Activated naive CD4-positive, alpha-beta T cell treated with anti-CD3 and anti-CD28 coated beads, Interleukin-2, amount 50 U/mL, for 24 hours (primary cell): Measurements from ENCODE around the gene STOM.

Source experiments
- H3K27ac Mint-ChIP-seq: one replicate; pipeline ENCODE4 v1.8.0; 2021; ENCODE audit warnings: mild to moderate bottlenecking, mixed read lengths
- H3K27me3 Mint-ChIP-seq: one replicate; pipeline ENCODE4 v1.8.0; 2021; ENCODE audit warnings: mixed read lengths
- H3K36me3 Mint-ChIP-seq: one replicate; pipeline ENCODE4 v1.8.0; 2021; ENCODE audit warnings: mixed read lengths
- H3K4me1 Mint-ChIP-seq: one replicate; pipeline ENCODE4 v1.8.0; 2021; ENCODE audit warnings: mixed read lengths
- H3K4me3 Mint-ChIP-seq: one replicate; pipeline ENCODE4 v1.8.0; 2021; ENCODE audit warnings: mild to moderate bottlenecking, mixed read lengths
- H3K9me3 Mint-ChIP-seq: one replicate; pipeline ENCODE4 v1.8.0; 2021; ENCODE audit warnings: mixed read lengths

The STOM gene

DNA sequence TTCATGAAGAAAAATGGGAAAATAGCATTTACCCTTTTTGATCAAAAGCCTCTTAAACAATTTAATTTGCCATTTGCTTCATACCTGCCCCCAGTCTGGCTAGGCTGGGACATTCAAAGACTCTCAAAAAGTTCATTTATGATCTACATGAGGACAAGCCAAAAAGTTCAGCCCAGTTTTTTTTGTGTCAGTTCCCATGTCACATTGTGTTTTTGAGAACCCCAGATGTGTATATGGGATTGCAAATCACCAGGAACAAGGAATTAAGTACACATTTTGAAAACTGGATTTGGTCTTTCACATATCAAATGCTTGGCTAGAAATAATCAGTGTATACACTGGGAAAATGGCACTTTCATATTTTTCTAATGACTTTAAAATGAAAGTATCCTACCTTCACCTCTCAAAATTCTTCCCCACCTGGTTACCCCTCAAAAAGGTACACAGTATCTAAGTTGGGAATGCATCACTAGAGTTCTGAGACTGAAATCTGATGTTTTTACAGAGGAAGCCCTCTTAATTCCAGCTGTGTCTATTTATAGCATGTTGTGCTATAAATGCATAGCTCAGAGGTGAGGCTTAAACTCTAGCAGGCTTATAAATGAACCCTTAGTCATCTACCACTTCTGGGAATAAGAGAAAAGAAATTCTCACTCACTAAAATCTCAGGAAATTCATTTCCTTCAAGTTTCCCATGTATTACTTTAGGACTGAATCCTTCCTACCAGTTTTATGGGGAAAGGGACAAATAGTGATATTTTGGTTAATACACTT, 9.3 kb downstream of the STOM start:
- Mint-ChIP-seq H3K36me3 (peaks cover 2% of the 10 kb centered on the region), H3K4me1 (peaks cover 35% of the 10 kb centered on the region), H3K27me3 (no peaks in the 10 kb centered on the region), H3K27ac (no peak overlapping the region), H3K9me3 (no peaks in the 10 kb centered on the region), H3K4me3 (no peak overlapping the region)

DNA sequence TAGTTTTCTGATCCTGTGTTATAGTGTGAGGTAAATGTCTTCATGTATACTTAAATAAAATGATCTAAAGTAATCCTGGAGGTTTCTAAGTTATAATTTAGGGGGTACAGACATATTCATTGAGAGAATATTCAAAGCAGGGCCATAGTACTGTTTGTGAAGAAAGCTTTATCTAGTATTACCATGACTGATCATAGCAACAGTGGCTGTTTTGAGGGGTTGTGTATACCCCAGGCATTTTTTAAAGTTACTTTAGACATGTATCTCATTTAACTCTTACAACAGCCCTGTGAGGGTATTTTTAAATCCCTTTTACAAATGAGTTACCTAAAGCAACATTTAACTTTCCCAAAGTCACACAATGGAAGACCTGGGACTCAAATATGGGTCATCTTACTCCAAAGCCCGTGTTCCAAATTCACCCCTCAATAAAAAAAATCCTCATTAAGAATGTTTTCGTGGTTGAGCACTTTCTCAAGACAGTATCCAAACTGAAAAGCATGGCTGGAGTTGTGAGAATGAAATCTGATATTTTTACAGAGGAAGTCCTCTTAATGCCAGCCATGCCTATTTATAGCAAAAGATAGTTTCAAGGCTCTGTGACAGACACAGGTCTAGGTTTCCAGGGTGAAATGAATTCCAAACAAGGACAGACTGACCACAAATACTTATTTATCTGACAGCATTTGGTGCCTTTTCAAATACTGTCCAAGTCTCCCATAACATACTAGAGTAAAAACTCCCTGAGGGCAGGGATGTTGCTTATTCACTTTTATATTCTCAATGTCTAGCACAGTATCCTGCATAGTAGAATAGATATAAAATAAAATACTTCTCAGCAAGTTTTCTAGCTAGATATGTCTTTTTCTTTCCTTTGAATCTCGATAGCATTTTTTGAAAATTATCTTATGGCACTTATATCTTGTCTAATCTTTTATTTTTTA, 10.4 kb downstream of the STOM start:
- H3K27me3 Mint-ChIP-seq = no peaks in the 10 kb centered on the region
- H3K36me3 Mint-ChIP-seq = peaks cover 2% of the 10 kb centered on the region
- H3K9me3 Mint-ChIP-seq = no peaks in the 10 kb centered on the region
- H3K4me1 Mint-ChIP-seq = peaks cover 35% of the 10 kb centered on the region
- no peak overlapping the region for H3K27ac Mint-ChIP-seq
- no peak overlapping the region for H3K4me3 Mint-ChIP-seq

DNA sequence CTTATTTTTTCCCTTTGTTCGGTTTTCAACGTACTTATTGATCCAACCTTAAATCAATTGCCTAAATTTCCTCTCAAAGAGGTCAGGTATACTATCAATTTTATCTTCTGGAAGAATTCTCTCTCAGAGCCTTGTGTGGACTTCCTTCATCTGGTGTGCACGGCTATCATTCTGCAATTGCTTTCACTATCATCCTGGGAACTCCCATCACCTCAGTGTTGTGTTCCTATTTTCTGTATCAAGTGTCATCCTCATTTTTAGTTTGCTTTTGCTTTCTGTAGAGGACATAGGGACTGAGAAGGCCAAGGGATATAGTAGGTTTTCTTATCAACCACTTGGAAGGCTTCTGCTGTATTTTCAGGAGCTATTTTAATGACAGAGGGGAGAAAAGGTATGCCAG, 11.3 kb downstream of the STOM start:
- Mint-ChIP-seq H3K27ac (peak overlapping the region; percentile 49), H3K4me3 (peak overlapping the region; percentile 23), H3K27me3 (no peaks in the 10 kb centered on the region), H3K4me1 (peaks cover 35% of the 10 kb centered on the region), H3K9me3 (no peaks in the 10 kb centered on the region), H3K36me3 (peaks cover 5% of the 10 kb centered on the region)

DNA sequence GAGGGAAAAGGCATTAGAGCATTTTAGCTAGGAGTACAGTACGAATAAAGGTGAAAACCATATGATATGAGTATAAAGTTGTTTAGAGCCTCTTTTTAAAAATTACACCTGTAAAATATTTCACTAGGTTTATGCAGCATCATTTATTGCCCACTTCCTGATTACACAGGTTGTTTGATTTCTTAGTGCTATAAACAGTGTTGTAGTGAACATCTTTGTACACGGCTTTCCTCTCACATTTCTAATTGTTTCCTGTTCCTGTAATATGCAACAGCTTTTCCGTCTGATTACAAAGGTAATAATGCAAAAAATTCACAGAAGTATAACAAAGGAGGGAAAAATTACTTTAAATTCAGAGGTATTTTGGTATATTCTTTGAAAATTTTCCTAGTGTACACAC, 13.0 kb downstream of the STOM start:
- Mint-ChIP-seq H3K4me3 (peak overlapping the region; percentile 6), H3K4me1 (peaks cover 42% of the 10 kb centered on the region), H3K36me3 (peaks cover 12% of the 10 kb centered on the region)

DNA sequence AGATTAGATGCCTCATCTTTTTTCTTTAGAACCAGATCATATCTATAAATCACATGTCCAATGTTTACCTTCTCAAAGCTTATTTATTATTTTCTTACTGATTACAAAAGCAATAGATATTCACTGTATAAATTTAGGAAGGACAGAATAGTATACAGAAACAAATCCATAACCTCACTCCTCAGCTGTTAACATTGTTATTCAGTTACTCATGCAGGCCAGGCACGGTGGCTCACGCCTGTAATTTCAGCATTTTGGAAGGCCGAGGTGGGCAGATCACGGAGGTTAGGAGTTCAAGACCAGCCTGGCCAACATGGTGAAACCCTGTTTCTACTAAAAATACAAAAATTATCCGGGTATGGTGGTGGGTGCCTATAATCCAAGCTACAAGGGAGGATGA, 15.3 kb downstream of the STOM start:
- H3K27me3 Mint-ChIP-seq = no peaks in the 10 kb centered on the region
- H3K4me1 Mint-ChIP-seq = peaks cover 36% of the 10 kb centered on the region
- H3K36me3 Mint-ChIP-seq = peaks cover 14% of the 10 kb centered on the region
- no peak overlapping the region for H3K4me3 Mint-ChIP-seq
- no peak overlapping the region for H3K27ac Mint-ChIP-seq
- no peaks in the 10 kb centered on the region for H3K9me3 Mint-ChIP-seq

More for the DNA sequence above, 13.0 kb downstream of the STOM start:
- no peaks in the 10 kb centered on the region for H3K9me3 Mint-ChIP-seq
- no peaks in the 10 kb centered on the region for H3K27me3 Mint-ChIP-seq
- H3K27ac Mint-ChIP-seq = no peak overlapping the region

DNA sequence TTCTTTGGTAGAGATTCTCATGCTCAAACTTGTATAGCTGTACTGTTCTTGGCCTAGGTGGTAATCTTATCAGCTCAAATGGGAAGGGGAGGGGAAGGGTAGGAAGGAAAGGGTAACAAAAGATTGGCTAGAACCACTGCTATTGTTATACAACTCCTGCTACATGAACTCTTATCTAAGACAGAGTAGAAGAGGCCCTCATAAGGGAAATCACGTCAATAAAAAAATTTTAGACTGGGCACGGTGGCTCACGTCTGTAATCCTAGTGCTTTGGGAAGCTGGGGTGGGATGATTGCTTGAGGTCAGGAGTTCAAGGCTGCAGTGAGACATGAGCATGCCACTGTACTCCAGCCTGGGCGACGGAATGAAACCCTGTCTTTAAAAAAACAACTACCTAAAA, 15.9 kb downstream of the STOM start:
- Mint-ChIP-seq H3K9me3 (no peaks in the 10 kb centered on the region), H3K4me1 (peaks cover 32% of the 10 kb centered on the region), H3K36me3 (peaks cover 16% of the 10 kb centered on the region), H3K27me3 (no peaks in the 10 kb centered on the region), H3K27ac (no peak overlapping the region), H3K4me3 (no peak overlapping the region)

DNA sequence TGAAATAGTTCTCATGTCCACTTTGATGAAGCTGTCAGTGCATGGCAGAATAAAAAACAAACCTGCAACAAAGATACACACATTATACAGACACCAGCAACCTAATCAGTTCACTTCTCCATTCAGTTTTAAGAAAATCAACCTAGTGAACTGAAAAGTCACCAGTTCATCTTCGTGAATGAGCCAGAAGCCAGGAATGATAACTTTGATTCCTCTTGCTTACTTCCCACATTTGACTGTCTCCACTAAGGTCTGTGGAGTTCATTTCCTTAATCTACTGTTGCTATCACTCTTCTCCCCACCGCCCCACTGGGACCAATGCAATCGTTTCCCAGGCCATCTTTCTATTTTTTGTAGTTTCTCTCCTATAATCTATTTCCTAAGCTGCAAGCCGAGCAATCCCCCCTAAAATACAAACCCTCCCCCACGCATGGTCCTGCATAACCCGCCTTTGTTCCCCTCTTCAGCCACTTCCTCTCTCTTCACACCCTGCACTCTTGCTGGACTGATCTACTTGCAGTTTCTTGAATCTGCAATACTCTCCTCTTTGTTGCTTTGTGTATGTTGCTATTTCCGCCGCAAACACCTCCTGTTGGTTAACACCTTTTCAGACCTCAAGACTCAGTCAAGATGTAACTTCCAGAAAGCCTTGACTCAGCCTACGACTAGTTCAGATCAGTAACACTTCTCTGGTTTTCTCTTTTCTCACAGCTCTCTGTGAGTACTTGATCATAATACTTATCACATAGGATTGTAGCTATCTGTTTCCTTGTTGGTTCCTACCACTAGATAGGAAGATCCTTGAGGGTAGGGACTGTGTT, 16.6 kb downstream of the STOM start:
- Mint-ChIP-seq H3K9me3 (no peaks in the 10 kb centered on the region), H3K27ac (peak overlapping the region; percentile 63), H3K27me3 (no peaks in the 10 kb centered on the region), H3K4me3 (no peak overlapping the region), H3K4me1 (peaks cover 25% of the 10 kb centered on the region), H3K36me3 (peaks cover 16% of the 10 kb centered on the region)

DNA sequence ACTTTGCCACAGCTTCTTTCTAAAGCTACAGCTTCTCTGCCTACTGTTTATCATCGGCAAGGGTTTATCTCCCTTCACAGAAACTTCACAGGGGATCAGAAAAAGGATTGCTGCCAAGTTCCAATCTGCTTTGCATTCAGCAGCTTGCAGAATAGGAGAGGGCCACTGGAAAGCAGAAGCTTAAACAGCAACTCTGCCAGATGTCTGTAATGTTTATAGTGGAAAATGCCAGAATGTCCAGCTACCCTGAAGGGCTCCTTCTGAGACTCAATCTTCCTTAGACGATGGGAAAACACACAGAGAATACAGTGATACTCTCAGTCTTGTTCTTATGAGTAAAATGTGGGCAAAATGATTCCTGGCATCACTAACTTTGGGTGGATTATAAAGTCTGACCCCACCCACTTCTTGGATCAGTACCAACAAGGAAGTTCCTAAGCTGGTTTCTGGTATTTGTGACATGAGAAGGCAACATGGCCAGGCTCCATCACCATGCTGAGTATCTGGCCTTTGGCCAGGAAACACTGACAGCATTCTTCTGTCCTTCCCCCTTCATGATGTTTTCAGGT, 19.0 kb downstream of the STOM start:
- no peaks in the 10 kb centered on the region for H3K27me3 Mint-ChIP-seq
- no peaks in the 10 kb centered on the region for H3K9me3 Mint-ChIP-seq
- no peak overlapping the region for H3K4me3 Mint-ChIP-seq
- H3K27ac Mint-ChIP-seq = no peak overlapping the region
- peaks cover 18% of the 10 kb centered on the region for H3K36me3 Mint-ChIP-seq
- peaks cover 11% of the 10 kb centered on the region for H3K4me1 Mint-ChIP-seq

DNA sequence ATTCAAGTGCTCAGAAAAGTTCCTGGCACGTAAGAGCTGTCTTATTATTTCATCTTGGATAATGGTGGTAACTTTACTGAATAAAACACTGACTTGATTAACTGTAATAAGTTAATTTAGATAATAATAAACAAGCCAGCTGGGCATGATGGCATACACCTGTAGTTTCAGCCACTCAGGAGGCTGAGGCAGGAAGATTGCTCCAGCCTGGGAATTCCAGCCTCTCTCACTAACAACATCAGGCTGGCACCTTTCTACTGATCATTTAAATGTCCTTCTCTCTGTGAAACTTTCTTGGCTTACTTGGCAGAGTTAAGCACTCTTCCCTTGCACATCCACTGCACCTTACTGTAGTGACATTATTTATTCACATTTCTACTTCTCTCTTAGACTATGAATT, 20.0 kb downstream of the STOM start:
- Mint-ChIP-seq H3K27ac (no peak overlapping the region), H3K27me3 (no peaks in the 10 kb centered on the region), H3K9me3 (no peaks in the 10 kb centered on the region), H3K36me3 (peaks cover 20% of the 10 kb centered on the region), H3K4me3 (no peak overlapping the region), H3K4me1 (peaks cover 11% of the 10 kb centered on the region)

DNA sequence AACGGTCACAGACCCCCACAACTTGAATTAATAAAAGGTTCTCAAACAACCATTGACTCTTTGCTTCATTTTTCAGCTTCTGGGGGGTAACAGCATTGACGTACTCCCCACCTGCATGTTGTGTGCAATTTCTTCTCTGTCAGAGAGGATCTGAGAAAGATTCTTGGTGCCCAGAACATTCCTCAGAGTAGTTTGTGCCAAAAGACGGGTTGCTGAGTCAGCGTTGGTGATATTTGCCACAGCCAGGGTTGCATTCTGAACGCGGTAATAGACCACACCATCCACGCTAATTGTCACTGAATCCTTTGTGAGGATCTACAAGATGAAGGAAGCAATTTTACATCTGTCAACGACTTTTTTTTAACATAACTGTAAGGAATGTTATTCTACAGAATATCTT, 21.0 kb downstream of the STOM start:
- Mint-ChIP-seq H3K27ac (no peak overlapping the region), H3K9me3 (no peaks in the 10 kb centered on the region), H3K4me1 (peaks cover 10% of the 10 kb centered on the region), H3K27me3 (no peaks in the 10 kb centered on the region), H3K36me3 (peaks cover 18% of the 10 kb centered on the region), H3K4me3 (no peak overlapping the region)

DNA sequence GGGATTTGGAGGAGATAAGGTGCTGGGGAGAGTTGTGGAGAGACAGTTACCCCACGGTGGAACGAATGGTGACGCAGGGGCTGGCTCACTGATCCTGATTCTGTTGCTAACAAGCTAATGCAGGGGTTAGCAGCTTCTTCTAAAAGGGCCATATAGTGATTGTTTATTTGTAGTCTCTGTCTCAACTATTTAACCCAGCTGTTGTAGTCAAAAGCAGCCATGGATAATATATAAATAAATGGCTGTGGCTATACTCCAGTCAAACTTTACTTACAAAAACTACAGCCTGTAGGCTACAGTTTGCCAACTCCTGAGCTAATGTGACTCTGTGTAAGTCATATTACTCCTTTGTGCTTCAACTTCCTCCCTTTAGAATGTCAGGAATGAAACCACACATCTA, 21.8 kb downstream of the STOM start:
- peaks cover 3% of the 10 kb centered on the region for H3K4me1 Mint-ChIP-seq
- H3K36me3 Mint-ChIP-seq = peaks cover 12% of the 10 kb centered on the region

DNA sequence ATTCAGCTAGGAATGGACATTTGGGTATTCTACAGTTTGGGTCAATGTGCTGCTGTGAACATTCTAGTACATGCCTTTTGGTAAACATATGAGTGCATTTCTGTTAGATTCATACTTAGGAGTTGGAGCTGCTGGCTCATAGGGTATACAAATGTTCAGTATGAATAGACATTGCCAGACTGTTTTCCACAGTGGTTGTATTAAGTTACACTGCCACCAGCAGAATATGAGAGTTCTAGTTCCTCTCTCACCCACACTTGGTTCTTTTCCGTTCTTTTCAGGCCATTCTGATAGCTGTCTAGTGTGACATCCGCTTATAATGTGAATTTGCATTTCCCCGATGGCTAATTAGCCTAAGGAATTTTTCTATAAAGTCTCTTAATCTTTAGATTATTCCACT, 25.0 kb downstream of the STOM start:
- Mint-ChIP-seq H3K36me3 (peaks cover 13% of the 10 kb centered on the region), H3K27ac (no peak overlapping the region), H3K9me3 (no peaks in the 10 kb centered on the region), H3K27me3 (no peaks in the 10 kb centered on the region), H3K4me3 (no peak overlapping the region), H3K4me1 (no peaks in the 10 kb centered on the region)

More for the DNA sequence above, 21.8 kb downstream of the STOM start:
- H3K4me3 Mint-ChIP-seq = no peak overlapping the region
- no peak overlapping the region for H3K27ac Mint-ChIP-seq
- no peaks in the 10 kb centered on the region for H3K9me3 Mint-ChIP-seq
- no peaks in the 10 kb centered on the region for H3K27me3 Mint-ChIP-seq

DNA sequence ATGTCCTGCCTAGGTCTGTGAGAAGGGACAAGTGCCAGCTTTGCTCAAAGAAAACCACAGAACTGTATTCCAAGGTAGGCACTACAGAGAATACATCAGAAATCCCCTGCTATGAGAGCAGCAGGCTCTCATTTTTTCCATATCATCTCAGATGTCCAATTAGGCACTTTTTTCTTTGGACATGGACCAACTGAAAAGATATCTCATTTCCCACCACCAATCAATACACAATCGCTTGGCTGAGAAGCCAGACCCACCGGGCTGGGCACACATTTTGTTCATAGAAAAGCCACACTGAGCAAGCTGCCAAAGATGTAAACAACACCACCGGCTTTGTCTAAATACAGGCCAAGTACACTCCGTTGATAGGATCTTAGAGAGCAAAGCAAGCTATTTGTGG, 25.9 kb downstream of the STOM start:
- no peak overlapping the region for H3K4me3 Mint-ChIP-seq
- no peaks in the 10 kb centered on the region for H3K4me1 Mint-ChIP-seq
- peaks cover 12% of the 10 kb centered on the region for H3K36me3 Mint-ChIP-seq
- H3K27me3 Mint-ChIP-seq = no peaks in the 10 kb centered on the region
- H3K9me3 Mint-ChIP-seq = no peaks in the 10 kb centered on the region
- H3K27ac Mint-ChIP-seq = no peak overlapping the region

DNA sequence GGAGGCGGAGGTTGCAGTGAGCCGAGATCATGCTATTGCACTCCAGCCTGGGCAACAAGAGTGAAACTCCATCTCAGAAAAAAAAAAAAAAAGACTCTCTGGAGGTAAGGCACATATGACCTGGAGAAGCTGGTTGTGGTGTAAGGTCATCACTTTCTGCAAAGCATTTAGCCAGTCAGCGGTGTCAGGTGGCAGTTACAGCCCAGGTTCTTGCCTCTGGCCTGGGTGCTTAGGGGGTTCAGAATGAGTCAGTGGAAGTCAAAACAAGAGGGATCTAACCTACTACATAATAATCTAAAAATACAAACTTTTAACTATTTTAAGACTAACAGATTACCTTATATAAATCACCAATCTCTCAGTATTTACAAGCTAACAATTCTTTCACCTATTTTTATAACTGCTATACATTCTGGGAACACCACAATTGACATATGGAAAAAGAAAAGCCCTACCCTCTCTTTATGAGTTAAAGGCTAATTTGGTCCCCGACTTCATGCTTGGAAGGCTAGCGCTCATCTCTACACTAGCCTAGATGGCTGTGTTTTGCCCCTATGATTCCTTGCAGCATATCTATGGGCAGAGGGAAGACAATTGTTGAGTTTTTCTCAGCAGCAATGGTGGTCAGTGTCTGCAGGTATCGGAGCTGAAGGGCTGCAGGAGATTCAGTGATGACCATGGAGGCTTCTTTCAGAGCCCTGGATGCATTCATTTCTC, 29.2 kb downstream of the STOM start:
- Mint-ChIP-seq H3K4me1 (no peaks in the 10 kb centered on the region), H3K36me3 (peaks cover 9% of the 10 kb centered on the region), H3K27me3 (no peaks in the 10 kb centered on the region), H3K4me3 (no peak overlapping the region), H3K27ac (no peak overlapping the region), H3K9me3 (no peaks in the 10 kb centered on the region)

DNA sequence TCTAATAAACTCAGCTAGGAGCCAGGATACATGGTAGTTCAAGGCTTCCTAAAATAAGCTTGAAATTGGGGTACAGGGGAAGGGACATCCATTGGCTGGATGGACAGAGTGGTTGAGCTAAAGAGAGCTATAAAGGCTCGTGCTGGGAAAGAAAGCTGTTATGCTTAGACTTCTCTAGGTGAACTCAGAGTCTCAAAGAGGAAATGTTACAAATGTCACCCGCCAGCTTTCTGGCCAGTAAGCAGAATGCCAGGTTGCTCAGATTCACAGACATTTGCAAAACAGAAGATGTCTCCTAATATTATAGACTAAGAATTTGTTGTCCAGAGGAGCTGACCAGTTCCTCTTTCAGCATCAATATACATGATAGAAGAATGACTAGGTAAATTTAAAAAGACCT, 30.6 kb downstream of the STOM start:
- H3K36me3 Mint-ChIP-seq = peaks cover 7% of the 10 kb centered on the region

More for the DNA sequence above, 30.6 kb downstream of the STOM start:
- H3K27me3 Mint-ChIP-seq = no peaks in the 10 kb centered on the region
- H3K4me3 Mint-ChIP-seq = no peak overlapping the region
- H3K4me1 Mint-ChIP-seq = no peaks in the 10 kb centered on the region
- H3K27ac Mint-ChIP-seq = no peak overlapping the region
- H3K9me3 Mint-ChIP-seq = no peaks in the 10 kb centered on the region
